Epithelial cell of proximal tubule (primary cell): ENCODE measurements around the gene PEX11A. TPM values are rescaled to one million over a fixed set of nuclear protein-coding genes. Genes with fewer than 3 reads are reported as not detected.

ENCODE experiments used
- DNase-seq: peaks from one replicate; pipeline ENCODE4 v3.0.0-alpha.2; 2011; ENCODE audit warnings: low read depth
- H3K4me3 ChIP-seq: 2 replicates; pipeline ENCODE4 v1.5.1; 2011; ENCODE audit warnings: low read depth, mild to moderate bottlenecking, low read length
- total RNA-seq: library from RNA; depleted of rRNA; stranded (reverse); fragments of >200 nt; gene quantifications from 2 replicates; pipeline ENCODE4 v1.2.3, GENCODE V29; 2015
- TF ChIP-seq, protein P1 (sequence below): conservative IDR thresholded peaks from 2 replicates; pipeline ENCODE4 v1.5.1; 2012; ENCODE audit warnings: low read depth, mild to moderate bottlenecking, low read length

PEX11A gene
- total RNA-seq, 1 donor from 2014 or later = 4.5 TPM

DNA sequence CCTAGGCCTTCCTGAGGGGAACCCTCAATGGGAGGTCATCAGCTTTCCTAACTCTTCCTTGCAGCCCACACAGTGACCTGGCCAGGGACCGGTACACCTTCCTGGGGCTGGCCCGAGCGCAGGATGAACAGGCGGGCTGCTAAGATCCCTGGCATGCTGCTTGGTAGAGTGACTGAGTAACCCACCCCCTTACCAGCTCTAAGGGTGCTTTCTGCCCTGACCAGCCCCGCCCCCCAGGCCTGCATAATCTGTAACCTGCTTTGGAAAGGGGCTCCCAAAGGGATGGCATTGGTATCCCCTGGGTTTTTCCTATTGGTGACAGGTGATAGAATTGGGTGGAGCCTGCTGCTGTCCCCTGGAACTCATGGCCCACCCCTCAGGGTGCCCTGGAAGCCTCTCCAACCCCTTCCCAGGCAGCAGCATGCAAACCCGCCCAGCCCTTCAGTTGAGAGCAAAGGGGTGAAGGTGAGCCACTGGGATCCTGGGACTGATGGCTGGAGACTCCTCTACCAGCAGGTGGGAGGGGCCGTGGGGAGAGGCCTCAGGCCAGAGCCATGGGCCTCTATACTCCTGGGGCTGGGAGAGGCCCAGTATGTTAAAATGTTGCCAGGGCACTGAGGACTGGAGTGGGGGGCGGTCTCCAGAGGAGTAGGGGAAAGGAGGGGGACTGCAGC is 24.2 kb downstream of the PEX11A start:
- no peak overlapping the region for H3K4me3 ChIP-seq
- TF ChIP-seq, protein P1, sequence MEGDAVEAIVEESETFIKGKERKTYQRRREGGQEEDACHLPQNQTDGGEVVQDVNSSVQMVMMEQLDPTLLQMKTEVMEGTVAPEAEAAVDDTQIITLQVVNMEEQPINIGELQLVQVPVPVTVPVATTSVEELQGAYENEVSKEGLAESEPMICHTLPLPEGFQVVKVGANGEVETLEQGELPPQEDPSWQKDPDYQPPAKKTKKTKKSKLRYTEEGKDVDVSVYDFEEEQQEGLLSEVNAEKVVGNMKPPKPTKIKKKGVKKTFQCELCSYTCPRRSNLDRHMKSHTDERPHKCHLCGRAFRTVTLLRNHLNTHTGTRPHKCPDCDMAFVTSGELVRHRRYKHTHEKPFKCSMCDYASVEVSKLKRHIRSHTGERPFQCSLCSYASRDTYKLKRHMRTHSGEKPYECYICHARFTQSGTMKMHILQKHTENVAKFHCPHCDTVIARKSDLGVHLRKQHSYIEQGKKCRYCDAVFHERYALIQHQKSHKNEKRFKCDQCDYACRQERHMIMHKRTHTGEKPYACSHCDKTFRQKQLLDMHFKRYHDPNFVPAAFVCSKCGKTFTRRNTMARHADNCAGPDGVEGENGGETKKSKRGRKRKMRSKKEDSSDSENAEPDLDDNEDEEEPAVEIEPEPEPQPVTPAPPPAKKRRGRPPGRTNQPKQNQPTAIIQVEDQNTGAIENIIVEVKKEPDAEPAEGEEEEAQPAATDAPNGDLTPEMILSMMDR = no peak
- no peak for DNase-seq

DNA sequence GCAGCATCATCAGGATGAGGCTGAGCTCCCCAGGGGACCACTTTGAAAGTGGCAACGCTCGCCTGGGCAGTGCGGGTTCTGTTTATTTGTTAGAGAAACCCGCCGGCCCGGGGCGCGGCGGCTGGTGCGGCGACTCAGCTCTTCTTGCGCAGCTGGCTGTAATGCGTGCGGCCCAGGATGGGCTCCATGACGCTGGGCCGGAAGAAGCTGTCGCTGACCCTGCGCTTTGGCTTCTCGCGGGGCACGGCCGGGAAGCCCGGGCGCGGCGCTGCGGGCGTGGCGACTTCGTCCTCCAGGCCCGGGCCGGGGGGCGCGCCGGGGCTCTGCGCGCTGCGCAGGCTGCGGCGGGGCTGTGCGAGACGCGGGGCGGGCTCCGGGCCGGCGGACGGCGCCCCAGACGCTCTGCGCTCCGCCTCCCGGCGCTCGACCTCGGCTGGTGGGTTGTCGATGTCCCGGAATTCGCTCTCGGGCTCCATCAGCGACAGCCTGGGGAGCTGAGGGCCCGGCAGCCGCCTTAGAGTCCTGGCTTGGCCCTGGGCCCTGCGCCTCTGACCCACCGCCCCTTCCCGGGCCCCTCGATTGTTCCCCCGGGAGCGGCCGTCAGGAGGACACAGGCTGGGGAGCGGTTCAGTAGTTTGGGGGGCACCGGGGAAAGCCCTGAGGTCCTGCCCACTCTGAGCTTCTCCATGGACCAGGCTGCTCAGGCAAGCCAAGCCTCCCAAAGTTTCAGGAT is 24.9 kb downstream of the PEX11A start:
- H3K4me3 ChIP-seq = peak overlapping the region; percentile 52
- TF ChIP-seq, protein P1 = no peak
- DNase-seq = no peak

DNA sequence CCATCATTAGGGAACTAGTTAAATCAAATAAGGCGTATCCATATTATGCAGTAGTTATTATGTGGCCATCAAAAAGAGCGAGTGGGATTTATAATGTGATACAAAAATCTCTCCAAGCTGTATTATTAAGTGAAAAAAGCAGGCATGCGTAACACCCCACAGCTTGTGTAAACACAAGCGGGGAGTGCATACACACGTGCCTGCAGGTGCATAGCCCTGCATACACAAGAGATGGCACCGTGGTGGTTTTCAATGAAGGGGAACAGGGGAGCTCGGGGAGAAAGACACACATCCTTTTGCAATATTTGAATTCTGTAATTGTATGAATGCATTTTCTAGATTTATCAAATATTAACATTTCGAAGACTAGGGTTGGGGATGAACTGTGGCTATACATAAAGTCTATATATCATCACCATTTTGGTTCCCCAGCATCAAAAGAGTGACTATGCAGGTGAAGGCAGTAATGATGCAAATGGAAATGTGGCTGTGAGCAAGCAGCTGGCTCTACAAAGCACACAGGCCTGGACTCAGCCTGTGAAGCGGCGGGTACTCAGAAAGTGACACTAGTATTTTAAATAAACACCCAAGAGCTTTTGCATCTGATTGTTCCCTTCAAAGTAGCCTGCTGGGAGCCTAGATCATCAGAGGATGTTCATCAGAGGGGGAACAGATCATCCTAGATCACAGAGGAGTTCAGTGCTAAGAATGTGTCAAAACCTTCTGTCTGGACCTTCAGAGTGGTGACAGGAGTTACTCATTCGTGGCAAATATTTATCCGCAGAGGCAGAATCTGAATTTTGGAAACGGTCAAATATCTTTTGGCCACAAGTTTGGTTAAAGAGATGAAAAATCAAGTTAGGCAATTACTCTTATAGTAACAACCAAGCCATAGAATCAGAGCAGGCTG is 25.9 kb downstream of the PEX11A start:
- no peak for DNase-seq
- TF ChIP-seq, protein P1 = no peak
- peak overlapping the region; percentile 52 for H3K4me3 ChIP-seq

DNA sequence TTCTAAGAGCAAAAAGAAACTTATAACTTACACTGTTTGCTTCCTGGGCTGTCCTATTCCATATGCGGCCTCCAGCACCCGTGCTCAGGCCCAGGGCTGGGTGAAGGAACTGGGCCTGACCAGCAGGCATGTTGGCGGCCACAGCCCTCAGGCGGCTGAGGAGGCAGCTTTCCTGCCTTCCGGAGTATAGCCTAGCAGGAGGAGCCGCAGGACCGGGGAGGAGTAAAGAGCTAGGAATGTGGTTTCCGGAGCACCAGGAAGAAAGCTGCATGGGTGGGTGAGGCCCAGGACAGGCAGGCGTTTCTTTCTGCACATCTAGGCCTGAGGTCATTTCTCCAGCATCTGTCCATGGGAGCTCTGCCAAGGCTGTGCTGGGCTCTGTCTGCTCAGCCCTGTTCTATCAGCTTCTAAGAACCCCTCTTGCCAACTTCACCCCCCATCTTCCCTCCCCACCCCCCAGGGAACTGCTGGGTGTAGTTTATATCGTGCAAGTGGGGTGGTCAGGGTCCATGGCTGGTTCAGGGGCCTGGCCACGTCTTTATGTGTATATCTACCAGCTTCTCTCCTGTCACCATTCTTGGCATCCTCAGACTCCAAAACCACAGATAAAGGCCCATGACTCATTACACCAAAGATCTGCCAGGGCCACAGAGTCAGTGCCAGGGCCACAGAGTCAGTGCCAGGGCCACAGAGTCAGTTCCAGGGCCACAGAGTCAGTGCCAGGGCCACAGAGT is 27.5 kb downstream of the PEX11A start:
- TF ChIP-seq, protein P1 = no peak
- no peak overlapping the region for H3K4me3 ChIP-seq
- DNase-seq = no peak

DNA sequence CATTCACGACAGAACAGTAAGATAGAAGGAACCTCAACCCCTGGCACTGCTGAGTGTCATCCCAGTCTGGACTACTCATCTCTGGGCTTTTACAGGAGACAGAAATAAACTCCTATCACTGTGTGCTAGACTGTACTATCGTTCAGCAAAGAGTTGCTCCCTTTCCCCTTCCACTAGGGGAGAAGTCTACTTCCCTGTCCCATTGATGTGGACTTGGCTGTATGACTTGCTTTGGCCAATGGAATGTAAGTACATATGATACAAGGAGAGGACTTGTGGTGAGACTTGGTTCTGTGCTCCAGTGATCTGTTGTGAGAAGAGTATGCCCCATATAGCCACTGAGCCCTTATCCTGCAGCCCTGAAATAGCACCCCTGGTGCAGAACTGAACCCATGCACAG is 30.0 kb downstream of the PEX11A start:
- H3K4me3 ChIP-seq = no peak overlapping the region
- DNase-seq = no peak
- TF ChIP-seq, protein P1 = no peak

DNA sequence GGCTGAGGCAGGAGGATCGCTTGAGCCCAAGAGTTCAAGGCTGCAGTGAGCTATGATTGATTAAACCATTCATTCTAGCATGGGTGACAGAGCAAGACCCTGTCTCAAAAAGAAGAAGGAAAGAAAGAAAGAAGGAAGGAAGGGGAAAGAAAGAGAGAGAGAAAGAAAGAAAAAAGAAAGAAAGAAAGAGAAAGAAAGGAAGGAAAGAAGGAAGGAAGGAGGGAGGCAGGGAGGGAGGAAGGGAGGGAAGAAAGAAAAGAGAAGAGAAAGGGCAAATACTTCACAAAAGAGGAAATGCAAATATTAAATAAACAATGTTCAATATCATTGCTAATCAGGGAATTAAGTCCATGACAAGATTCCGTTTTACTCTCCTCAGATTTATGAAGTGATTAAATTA is 31.3 kb downstream of the PEX11A start:
- H3K4me3 ChIP-seq = no peak overlapping the region
- TF ChIP-seq, protein P1 = no peak
- DNase-seq = no peak
